ENCODE measurements around the gene ARID4B.

The ARID4B gene

GRCh38 chr1:235329139-235329902, 1.3 kb upstream of the ARID4B start:
- peak; percentile 70 for DNase-seq (ENCODE audit: low read depth)
- TF ChIP-seq MAX (IDR thresholded peaks at IDR 0.05; ENCODE audit: low read depth, low read length), result no peak
- no peak for TF ChIP-seq MYC (IDR thresholded peaks at IDR 0.05; ENCODE audit: low read depth, low read length)
- no peak for TF ChIP-seq POLR2A (IDR thresholded peaks at IDR 0.05; ENCODE audit: extremely low read depth, insufficient read length)
- no peak for TF ChIP-seq CTCF (IDR thresholded peaks at IDR 0.05; ENCODE audit: low read depth, low read length)
- H3K4me3 ChIP-seq (ENCODE audit: low read depth, low read length), result peak overlapping the region; percentile 94

GRCh38 chr1:235328271-235329138, 526 bp upstream of the ARID4B start, which contains the start of gene GGPS1:
Gene GGPS1, plus strand, starts transcription at chr1:235328570. Its CDS starts 6,695 bp downstream, at chr1:235335265.
- H3K4me3 ChIP-seq (ENCODE audit: low read depth, low read length), result peak within 1 kb of the TSS; percentile 94
- peak; percentile 99 for DNase-seq (ENCODE audit: low read depth)
- TF ChIP-seq CTCF (IDR thresholded peaks at IDR 0.05; ENCODE audit: low read depth, low read length) (peak; percentile 3), MYC (IDR thresholded peaks at IDR 0.05; ENCODE audit: low read depth, low read length) (peak; percentile 40), MAX (IDR thresholded peaks at IDR 0.05; ENCODE audit: low read depth, low read length) (peak; percentile 30; the same call in 1 of the 2 replicates), POLR2A (IDR thresholded peaks at IDR 0.05; ENCODE audit: extremely low read depth, insufficient read length) (peak; percentile 87)

- peak; percentile 76 for DNase-seq (ENCODE audit: low read depth)
- H3K4me3 ChIP-seq (ENCODE audit: low read depth, low read length), result peak overlapping the region; percentile 79
- TF ChIP-seq POLR2A (IDR thresholded peaks at IDR 0.05; ENCODE audit: extremely low read depth, insufficient read length), result no peak
- no peak for TF ChIP-seq MAX (IDR thresholded peaks at IDR 0.05; ENCODE audit: low read depth, low read length)
- no peak for TF ChIP-seq CTCF (IDR thresholded peaks at IDR 0.05; ENCODE audit: low read depth, low read length)
- peak; percentile 49 for TF ChIP-seq MYC (IDR thresholded peaks at IDR 0.05; ENCODE audit: low read depth, low read length)
These were observed 1.0 kb downstream of the ARID4B start for GRCh38 chr1:235326719-235327558.

- H3K4me3 ChIP-seq (ENCODE audit: low read depth, low read length), result peak overlapping the region; percentile 79
- TF ChIP-seq CTCF (IDR thresholded peaks at IDR 0.05; ENCODE audit: low read depth, low read length), result no peak
- no peak for TF ChIP-seq MAX (IDR thresholded peaks at IDR 0.05; ENCODE audit: low read depth, low read length)
- no peak for TF ChIP-seq MYC (IDR thresholded peaks at IDR 0.05; ENCODE audit: low read depth, low read length)
- no peak for TF ChIP-seq POLR2A (IDR thresholded peaks at IDR 0.05; ENCODE audit: extremely low read depth, insufficient read length)
- no peak for DNase-seq (ENCODE audit: low read depth)
These were observed 2.1 kb downstream of the ARID4B start for GRCh38 chr1:235325854-235326253.

GRCh38 chr1:235325139-235325538, 2.8 kb downstream of the ARID4B start:
- DNase-seq (ENCODE audit: low read depth), result no peak
- peak overlapping the region; percentile 79 for H3K4me3 ChIP-seq (ENCODE audit: low read depth, low read length)

More at GRCh38 chr1:235325139-235325538, 2.8 kb downstream of the ARID4B start:
- TF ChIP-seq MYC (IDR thresholded peaks at IDR 0.05; ENCODE audit: low read depth, low read length), result no peak
- no peak for TF ChIP-seq MAX (IDR thresholded peaks at IDR 0.05; ENCODE audit: low read depth, low read length)
- TF ChIP-seq POLR2A (IDR thresholded peaks at IDR 0.05; ENCODE audit: extremely low read depth, insufficient read length), result no peak
- no peak for TF ChIP-seq CTCF (IDR thresholded peaks at IDR 0.05; ENCODE audit: low read depth, low read length)
